GM23248 (cell line): Measurements from ENCODE around the gene NPAS2. TPM values are rescaled to one million over a fixed set of nuclear protein-coding genes. Genes with fewer than 3 reads are reported as not detected.

Experiments used
- DNase-seq: peaks from one replicate; pipeline ENCODE4 v3.0.0-alpha.2; 2015
- H2AFZ ChIP-seq: fragments of 200-600 bp; sonication (generic); 2 replicates; pipeline ENCODE4 v1.6.1; 2016; ENCODE audit warnings: antibody characterized with exemption
- H3F3A ChIP-seq: fragments of 200-600 bp; sonication (generic); 2 replicates; pipeline ENCODE4 v1.6.1; 2016; ENCODE audit warnings: mild to moderate bottlenecking, antibody characterized with exemption, mixed run types; ENCODE audit not compliant: insufficient read depth
- H3K27ac ChIP-seq: fragments of 200-600 bp; sonication (generic); 2 replicates; pipeline ENCODE4 v1.5.1; 2016; ENCODE audit warnings: mild to moderate bottlenecking
- H3K27me3 ChIP-seq: fragments of 200-600 bp; sonication (generic); replicated peaks from 2 replicates; pipeline ENCODE4 v1.6.1; 2016; ENCODE audit warnings: mild to moderate bottlenecking; ENCODE audit not compliant: insufficient read depth
- H3K36me3 ChIP-seq: fragments of 200-600 bp; sonication (generic); 2 replicates; pipeline ENCODE4 v1.6.1; 2016; ENCODE audit warnings: low read depth, mild to moderate bottlenecking
- H3K4me1 ChIP-seq: fragments of 200-600 bp; sonication (generic); 2 replicates; pipeline ENCODE4 v1.6.1; 2016; ENCODE audit warnings: mild to moderate bottlenecking; ENCODE audit not compliant: insufficient read depth
- H3K4me2 ChIP-seq: fragments of 200-600 bp; sonication (generic); one replicate; pipeline ENCODE4 v1.6.1; 2016; ENCODE audit warnings: mild to moderate bottlenecking; ENCODE audit not compliant: unreplicated experiment
- H3K4me3 ChIP-seq: fragments of 200-600 bp; sonication (generic); 2 replicates; pipeline ENCODE4 v1.5.1; 2016; ENCODE audit warnings: mild to moderate bottlenecking
- H3K79me2 ChIP-seq: fragments of 200-600 bp; sonication (generic); 2 replicates; pipeline ENCODE4 v1.6.1; 2016; ENCODE audit warnings: mild to moderate bottlenecking; ENCODE audit not compliant: insufficient read depth
- H3K9ac ChIP-seq: fragments of 200-600 bp; sonication (generic); 2 replicates; pipeline ENCODE4 v1.6.1; 2016; ENCODE audit warnings: mild to moderate bottlenecking
- H3K9me2 ChIP-seq: fragments of 200-600 bp; sonication (generic); 2 replicates; pipeline ENCODE4 v1.6.1; 2016; ENCODE audit warnings: mixed run types, mild to moderate bottlenecking, moderate library complexity; ENCODE audit not compliant: insufficient read depth
- H3K9me3 ChIP-seq: fragments of 200-600 bp; sonication (generic); one replicate; pipeline ENCODE4 v1.6.1; 2017; ENCODE audit warnings: low read depth
- H4K20me1 ChIP-seq: fragments of 200-600 bp; sonication (generic); 2 replicates; pipeline ENCODE4 v1.6.0; 2016; ENCODE audit not compliant: insufficient read depth
- EZH2 ChIP-seq: fragments of 200-600 bp; sonication (generic); IDR thresholded peaks from 2 replicates; pipeline ENCODE4 v1.6.1; 2018; ENCODE audit warnings: antibody characterized with exemption, mild to moderate bottlenecking; ENCODE audit not compliant: insufficient read depth, poor library complexity, severe bottlenecking
- EZH2phosphoT487 ChIP-seq: fragments of 200-600 bp; sonication (generic); IDR thresholded peaks from 2 replicates; pipeline ENCODE4 v1.6.1; 2018; ENCODE audit warnings: antibody characterized with exemption, moderate library complexity, mild to moderate bottlenecking, low read depth; ENCODE audit not compliant: insufficient read depth
- WGBS, 2 experiments: methylation state at CpG; one replicate each; pipeline ENCODE4 v1.1.6; 2015 to 2017; ENCODE audit warnings: low lambda C conversion rate in 2 of 2, low coverage in 1 of 2; ENCODE audit errors: missing lambda C conversion rate in 2 of 2; 5-methylcytosine and 5-hydroxymethylcytosine counted together
- in situ Hi-C: fragments of 300-500 bp; cut with MboI; formaldehyde crosslinking; loops from 2 replicates; pipeline ENCODE4 v1.15.0; 2020
- polyA plus RNA-seq: library from polyadenylated mRNA; unstranded; fragments of >200 nt; fragmentation: Nextera tagmentation; extraction: Ambion mirVana; gene quantifications from 2 replicates; pipeline ENCODE4 v1.2.1, GENCODE V29; 2016
- total RNA-seq: library from RNA; depleted of rRNA; stranded (reverse); fragments of >200 nt; shearing (Covaris generic); gene quantifications from 2 replicates; pipeline ENCODE4 v1.2.3, GENCODE V29; 2014

NPAS2 gene
- total and polyA plus RNA-seq, 2 experiments from 2014 or later = 3.8 to 10.8 TPM

GRCh38 chr2:100814453-100814852, 5.5 kb upstream of the NPAS2 start:
- no peak overlapping the region for H3K27ac ChIP-seq
- in situ Hi-C loops = no loop called here

DNA sequence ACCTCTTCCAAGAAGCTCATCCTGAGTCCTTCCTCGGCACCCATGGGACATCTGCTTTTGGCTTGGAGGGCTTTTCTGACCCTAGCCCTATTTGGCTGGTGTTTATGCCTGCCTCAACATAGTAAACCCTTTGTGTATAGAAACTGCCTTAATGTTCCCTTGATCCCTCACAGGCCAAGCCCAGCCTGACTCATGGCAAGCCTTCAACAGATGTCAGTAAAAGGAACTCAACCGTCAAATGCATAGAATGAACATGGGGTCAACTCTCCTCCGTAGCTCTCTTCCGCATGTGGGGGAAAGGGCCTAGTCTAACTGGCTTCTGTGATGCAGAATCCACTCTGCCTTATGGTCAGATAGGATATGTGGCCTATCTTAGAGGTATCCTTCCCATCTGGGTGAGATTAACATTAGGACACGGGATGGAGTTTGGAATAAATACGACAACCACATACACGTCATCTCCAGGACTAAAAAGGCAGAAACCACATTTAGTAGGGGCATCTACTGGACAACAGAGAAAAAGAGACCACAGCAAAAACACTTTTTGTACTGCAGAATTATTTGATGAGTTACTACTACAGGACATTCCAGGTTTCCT, 2.5 kb upstream of the NPAS2 start:
- TF ChIP-seq EZH2 (no peak), EZH2phosphoT487 (no peak)
- H3K79me2 ChIP-seq = peaks cover 6% of the 10 kb centered on the region; the same call in 1 of the 2 replicates
- H3K27ac ChIP-seq = no peak overlapping the region
- no peaks in the 10 kb centered on the region for H4K20me1 ChIP-seq
- no peak for DNase-seq
- peak overlapping the region; percentile 85; the same call in 1 of the 2 replicates for H2AFZ ChIP-seq
- no peak overlapping the region for H3K9ac ChIP-seq
- H3K4me1 ChIP-seq = peaks cover 28% of the 10 kb centered on the region
- H3K9me2 ChIP-seq = no peaks in the 10 kb centered on the region
- no peaks in the 10 kb centered on the region for H3K36me3 ChIP-seq
- H3K4me3 ChIP-seq = no peak overlapping the region
- H3F3A ChIP-seq = peaks cover 18% of the 10 kb centered on the region
- no peaks in the 10 kb centered on the region for H3K9me3 ChIP-seq
- H3K4me2 ChIP-seq = no peak overlapping the region
- 94% methylated on average over 7 of the region's 7 CpGs for WGBS, 2 experiments
- in situ Hi-C loops = no loop called here
- H3K27me3 ChIP-seq = no peaks in the 10 kb centered on the region

More at GRCh38 chr2:100814453-100814852, 5.5 kb upstream of the NPAS2 start:
- Histone ChIP-seq H4K20me1 (no peaks in the 10 kb centered on the region), H2AFZ (no peak overlapping the region), H3K36me3 (no peaks in the 10 kb centered on the region), H3K4me2 (no peak overlapping the region), H3F3A (peaks cover 18% of the 10 kb centered on the region), H3K27me3 (no peaks in the 10 kb centered on the region), H3K9me2 (no peaks in the 10 kb centered on the region), H3K9me3 (no peaks in the 10 kb centered on the region), H3K79me2 (no peaks in the 10 kb centered on the region), H3K4me1 (peaks cover 18% of the 10 kb centered on the region; the same call in 1 of the 2 replicates), H3K9ac (no peak overlapping the region), H3K4me3 (no peak overlapping the region)
- 84 to 91% methylated on average over 3 of the region's 3 CpGs for WGBS, 2 experiments
- DNase-seq = no peak
- TF ChIP-seq EZH2 = no peak
- no peak for TF ChIP-seq EZH2phosphoT487

DNA sequence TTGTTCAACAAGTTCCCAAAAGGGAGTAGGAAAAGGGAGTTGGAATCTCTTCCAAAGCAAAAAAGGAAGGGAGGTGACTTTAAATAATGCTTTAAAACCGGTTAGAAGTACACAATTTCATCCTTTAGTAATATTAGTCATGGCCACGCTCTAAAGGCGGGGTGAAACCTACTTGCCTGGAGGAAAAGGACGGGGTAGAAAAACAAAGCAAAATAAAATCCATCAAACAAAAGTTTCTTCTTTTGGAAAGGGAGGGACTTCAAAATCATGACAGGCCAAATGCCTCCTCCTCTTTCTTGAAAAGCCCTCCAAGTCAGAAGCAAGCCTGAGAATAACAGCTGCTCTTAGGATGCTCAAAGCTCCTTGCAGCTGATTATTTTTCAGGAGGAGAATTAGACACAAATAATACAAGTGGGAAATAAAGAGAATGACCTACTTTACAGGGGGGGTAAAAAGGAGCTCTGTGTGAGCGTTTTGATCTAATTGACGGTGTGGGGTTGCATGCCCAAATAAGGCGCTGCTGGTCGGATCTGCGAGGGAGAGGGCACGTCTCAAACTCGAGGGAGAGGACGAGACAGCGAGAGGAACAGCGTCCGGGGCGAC, 1.8 kb upstream of the NPAS2 start:
- in situ Hi-C loops = no loop called here
- H3K4me2 ChIP-seq = peak overlapping the region; percentile 77
- no peaks in the 10 kb centered on the region for H4K20me1 ChIP-seq
- H3K9me3 ChIP-seq = no peaks in the 10 kb centered on the region
- H3K9ac ChIP-seq = peak overlapping the region; percentile 75
- H3K27ac ChIP-seq = peak overlapping the region; percentile 15; the same call in 1 of the 2 replicates
- H2AFZ ChIP-seq = peak overlapping the region; percentile 85
- 21 to 22% methylated on average over 16 of the region's 16 CpGs for WGBS, 2 experiments
- H3K36me3 ChIP-seq = no peaks in the 10 kb centered on the region
- peaks cover 18% of the 10 kb centered on the region for H3F3A ChIP-seq
- no peaks in the 10 kb centered on the region for H3K9me2 ChIP-seq
- peaks cover 32% of the 10 kb centered on the region for H3K4me1 ChIP-seq
- H3K27me3 ChIP-seq = no peaks in the 10 kb centered on the region
- peak overlapping the region; percentile 72 for H3K4me3 ChIP-seq
- peaks cover 6% of the 10 kb centered on the region; the same call in 1 of the 2 replicates for H3K79me2 ChIP-seq
- TF ChIP-seq EZH2 = no peak
- TF ChIP-seq EZH2phosphoT487 = no peak
- DNase-seq = peak; percentile 52

DNA sequence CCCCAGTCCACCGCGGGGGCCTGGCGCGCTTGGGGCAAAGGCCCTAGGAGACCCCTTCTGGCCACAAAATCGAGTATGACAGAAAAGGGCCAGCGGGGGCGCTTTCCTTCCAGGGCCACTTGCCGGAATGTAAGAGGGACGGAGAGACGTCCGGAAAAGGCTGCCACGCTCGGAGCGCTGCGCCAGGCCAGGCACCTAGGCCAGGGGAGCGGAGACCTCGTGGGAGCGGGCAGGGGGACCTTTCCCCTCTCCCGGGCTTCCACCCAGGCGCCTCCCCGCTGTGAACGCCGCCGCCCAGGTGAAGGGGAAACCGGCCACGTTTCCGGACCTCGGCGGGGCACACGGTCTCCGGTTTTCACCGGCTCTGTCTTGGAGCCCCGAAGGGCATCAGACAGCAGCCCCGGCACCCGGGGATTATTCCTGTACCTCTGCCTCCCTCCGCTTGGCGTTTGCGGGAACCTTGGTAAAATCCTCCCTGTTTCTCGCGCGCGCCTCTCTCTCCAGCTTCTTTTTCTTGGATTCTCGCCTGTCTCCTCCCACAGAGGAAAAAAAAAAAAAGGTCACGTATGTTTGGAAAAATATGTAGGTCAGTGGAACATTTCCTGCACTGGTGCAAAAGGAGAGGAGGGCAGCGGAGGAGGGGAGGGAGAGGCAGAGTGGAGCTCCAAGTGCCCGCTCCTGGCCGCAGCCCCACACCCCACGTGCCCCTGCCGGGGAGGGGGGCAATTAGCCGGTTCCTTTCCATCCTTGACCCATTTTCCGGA, 1.2 kb upstream of the NPAS2 start:
- WGBS, 2 experiments = 2 to 4% methylated on average over 41 to 42 of the region's 51 CpGs
- in situ Hi-C loops = no loop called here

More for the DNA sequence above, 1.2 kb upstream of the NPAS2 start:
- DNase-seq = peak; percentile 82
- Histone ChIP-seq H3K27ac (peak overlapping the region; percentile 15; the same call in 1 of the 2 replicates), H3K9me3 (no peaks in the 10 kb centered on the region), H3K79me2 (peaks cover 6% of the 10 kb centered on the region; the same call in 1 of the 2 replicates), H3K27me3 (no peaks in the 10 kb centered on the region), H2AFZ (peak overlapping the region; percentile 85), H3K4me3 (peak overlapping the region; percentile 72), H4K20me1 (no peaks in the 10 kb centered on the region), H3K4me1 (peaks cover 25% of the 10 kb centered on the region), H3K36me3 (no peaks in the 10 kb centered on the region), H3K9me2 (no peaks in the 10 kb centered on the region), H3K9ac (peak overlapping the region; percentile 75), H3F3A (peaks cover 16% of the 10 kb centered on the region), H3K4me2 (peak overlapping the region; percentile 77)
- no peak for TF ChIP-seq EZH2phosphoT487
- TF ChIP-seq EZH2 = no peak
